Hepatocyte (in vitro differentiated cells): ENCODE results near the gene ESX1.

Source experiments
- EZH2 ChIP-seq: fragments of 200-600 bp; sonication (generic); IDR thresholded peaks from 2 replicates; pipeline ENCODE4 v1.6.1; 2016; ENCODE audit warnings: antibody characterized with exemption, mild to moderate bottlenecking, borderline replicate concordance
- TF ChIP-seq, protein P1 (sequence below): fragments of 200-600 bp; sonication (generic); IDR thresholded peaks from 2 replicates; pipeline ENCODE4 v1.5.1; 2016; ENCODE audit warnings: antibody characterized with exemption, mild to moderate bottlenecking; ENCODE audit not compliant: poor library complexity

DNA sequence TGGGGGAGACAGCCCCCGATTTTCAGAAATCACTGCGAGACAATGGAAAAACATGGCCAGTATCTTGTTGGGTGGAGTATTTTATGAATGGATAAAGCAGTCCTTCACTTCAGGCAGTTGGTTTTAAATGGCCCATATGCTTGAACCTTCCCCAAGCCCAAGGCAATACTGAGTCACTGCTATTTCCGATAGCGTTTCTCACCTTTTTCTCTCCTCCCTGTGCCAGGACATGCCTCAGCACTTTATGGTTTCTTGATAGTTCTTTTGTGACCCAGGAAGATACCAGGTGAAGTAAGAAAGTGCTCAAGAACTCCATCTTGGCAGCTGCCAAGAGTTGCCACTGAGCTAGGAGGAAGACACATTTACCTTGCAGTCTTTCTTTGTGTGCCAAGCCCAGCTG is 26.8 kb upstream of the ESX1 start:
- TF ChIP-seq, protein P1, sequence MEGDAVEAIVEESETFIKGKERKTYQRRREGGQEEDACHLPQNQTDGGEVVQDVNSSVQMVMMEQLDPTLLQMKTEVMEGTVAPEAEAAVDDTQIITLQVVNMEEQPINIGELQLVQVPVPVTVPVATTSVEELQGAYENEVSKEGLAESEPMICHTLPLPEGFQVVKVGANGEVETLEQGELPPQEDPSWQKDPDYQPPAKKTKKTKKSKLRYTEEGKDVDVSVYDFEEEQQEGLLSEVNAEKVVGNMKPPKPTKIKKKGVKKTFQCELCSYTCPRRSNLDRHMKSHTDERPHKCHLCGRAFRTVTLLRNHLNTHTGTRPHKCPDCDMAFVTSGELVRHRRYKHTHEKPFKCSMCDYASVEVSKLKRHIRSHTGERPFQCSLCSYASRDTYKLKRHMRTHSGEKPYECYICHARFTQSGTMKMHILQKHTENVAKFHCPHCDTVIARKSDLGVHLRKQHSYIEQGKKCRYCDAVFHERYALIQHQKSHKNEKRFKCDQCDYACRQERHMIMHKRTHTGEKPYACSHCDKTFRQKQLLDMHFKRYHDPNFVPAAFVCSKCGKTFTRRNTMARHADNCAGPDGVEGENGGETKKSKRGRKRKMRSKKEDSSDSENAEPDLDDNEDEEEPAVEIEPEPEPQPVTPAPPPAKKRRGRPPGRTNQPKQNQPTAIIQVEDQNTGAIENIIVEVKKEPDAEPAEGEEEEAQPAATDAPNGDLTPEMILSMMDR: no peak
- TF ChIP-seq EZH2: no peak
